Right hindlimb (tissue), 1 donor: ENCODE measurements around the gene GPR151.

Experiments
- DNase-seq: peaks from one replicate; pipeline ENCODE4 v3.0.0-alpha.2; 2018

Gene GPR151

GRCh38 chr5:146519554-146519953 lies 3.6 kb upstream of the GPR151 start:
- no peak for DNase-seq

DNA sequence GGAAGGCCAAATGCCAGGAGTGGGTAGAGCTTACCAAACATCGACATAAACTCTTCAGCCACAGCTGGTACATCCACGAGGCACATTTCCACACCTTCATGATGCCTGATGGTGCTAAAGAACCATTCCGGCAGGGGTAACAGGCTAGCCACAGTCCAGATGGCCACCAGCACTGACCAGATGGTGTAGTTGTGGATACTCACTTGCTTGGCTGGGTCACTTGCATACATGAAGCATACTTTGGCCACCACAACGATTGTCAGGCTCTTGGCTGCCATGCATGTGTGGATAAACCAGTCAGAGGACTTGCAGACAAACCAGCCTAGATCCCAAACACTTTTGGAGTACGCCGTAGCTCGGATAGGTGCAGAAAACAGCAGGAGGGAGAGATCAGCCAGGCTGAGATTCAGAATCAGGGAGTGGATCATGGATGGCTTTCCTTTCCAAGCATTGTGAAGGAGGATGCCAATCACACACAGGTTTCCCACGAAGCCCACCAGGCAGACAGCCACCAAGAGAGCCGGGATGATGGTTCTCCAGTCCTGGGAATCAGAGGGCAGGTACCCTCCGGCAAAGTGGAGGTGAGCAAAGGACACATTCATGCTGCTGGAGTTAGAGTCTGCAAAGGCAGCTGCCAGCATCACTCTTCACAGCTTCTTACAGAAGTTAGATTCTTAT lies 378 bp downstream of the GPR151 start:
- DNase-seq, result no peak

DNA sequence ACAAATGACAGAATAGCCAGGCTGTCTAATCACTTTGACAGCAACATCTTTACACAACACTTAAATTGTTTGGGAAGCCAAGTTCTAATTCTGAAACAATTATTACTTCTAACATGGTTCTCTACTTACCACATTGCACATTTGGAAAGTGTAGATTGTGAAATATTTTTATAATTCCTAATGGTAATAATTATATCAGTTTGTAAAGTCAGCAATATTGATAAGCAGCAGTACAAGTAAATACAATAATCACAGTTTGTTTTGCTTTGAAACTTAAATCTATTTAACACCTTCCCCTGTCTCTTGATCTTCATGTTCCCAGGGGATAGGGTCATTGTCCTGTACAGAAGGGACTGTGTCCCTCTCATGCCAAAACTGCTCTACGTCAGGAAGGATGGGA lies 1.4 kb downstream of the GPR151 start:
- no peak for DNase-seq

DNA sequence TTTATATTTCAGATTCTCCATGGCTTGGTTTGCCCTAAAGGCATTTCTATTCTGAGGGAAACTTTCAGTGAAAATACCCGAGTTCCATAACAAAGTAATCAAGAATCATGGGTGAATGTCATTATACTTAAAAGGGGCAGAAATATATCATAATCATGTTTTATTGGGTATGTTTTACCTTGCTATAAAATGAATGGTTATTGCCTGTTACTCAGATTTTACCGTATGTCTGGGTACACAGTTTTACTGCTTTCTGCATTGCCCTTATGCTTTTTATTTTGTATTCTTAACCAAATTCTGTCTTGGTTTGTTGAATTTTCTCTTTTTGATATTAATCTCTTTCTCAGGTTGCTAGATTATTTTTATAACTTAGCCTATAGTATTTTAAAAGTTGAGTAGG lies 2.5 kb downstream of the GPR151 start:
- no peak for DNase-seq

- no peak for DNase-seq
Measured at GRCh38 chr5:146510559-146511125, 5.3 kb downstream of the GPR151 start.

- no peak for DNase-seq
Measured at GRCh38 chr5:146507428-146507827, 8.6 kb downstream of the GPR151 start.

GRCh38 chr5:146499680-146500079 lies 16.3 kb downstream of the GPR151 start:
- no peak for DNase-seq

DNA sequence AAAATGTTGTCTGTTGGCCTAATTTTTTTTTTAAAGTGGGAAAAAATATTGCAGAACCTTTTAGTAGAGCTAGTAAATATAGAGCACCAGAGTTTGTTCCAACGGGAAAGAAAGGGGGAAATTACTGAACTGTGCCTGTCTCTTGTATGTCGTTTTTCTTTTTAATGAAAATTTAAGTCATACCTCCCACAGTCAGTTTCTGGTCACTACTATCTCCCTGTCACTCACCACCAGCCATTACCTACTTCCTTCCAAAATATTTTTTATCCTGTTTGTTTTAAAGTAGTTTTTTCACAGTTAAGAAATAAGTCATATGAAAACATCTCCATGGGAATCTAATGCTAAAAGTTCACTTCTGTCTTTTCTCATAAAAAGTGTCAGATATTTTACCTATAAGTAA lies 21.3 kb downstream of the GPR151 start:
- DNase-seq, result no peak

DNA sequence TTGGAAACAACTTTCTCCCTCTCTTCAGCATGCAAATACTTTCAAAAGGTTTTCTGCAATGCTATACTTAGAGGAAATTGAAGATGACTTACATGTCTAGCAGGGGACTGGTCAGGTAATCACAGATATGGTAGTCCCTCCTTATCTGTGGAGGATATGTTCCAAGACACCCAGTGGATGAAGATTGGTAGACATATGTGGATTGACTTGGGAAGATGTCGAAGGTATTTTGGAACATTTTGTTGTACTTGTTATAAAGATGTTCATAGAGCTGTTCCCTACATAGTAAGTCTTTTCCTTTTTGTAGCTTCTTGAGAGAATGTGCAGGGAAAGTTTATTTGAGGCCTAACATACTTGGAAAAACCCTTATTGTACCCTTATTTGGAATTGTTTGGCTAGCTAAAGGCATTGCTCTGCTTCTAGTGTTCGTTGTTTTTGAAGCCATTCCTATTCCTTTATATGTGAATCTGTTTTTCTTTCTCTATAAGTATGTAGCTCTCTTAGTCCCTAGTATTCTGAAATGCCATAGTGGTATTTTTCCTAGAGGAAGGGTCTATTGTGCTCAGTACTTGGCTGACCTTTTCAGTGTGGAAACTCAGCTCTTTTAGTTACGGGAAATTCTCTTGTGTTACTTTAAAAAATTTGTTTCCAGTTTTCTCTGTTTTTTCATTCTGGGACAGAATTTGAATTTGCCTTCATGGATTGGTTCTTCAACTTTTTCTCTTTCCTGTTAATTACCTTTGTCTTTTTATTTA lies 25.7 kb downstream of the GPR151 start:
- DNase-seq, result no peak

GRCh38 chr5:146484714-146485391 lies 31.1 kb downstream of the GPR151 start:
- no peak for DNase-seq

DNA sequence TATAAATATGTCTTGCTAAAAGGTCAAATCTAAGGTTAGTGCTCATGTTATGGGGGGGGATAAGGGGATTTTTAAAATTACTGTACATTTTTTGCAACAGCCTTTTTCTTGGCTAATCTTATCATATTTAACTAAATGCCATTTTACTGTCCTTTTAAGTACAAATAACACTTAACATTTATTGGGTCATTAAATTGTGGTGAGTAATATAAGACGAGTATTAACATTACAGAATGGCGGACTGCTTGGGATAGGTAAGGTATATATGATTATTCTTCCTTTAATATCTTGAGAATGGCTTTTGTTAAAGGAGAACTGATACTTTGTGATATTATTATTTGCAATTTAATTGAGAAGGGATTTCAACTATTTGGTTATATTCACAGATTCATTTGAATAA lies 33.2 kb downstream of the GPR151 start:
- DNase-seq, result no peak

DNA sequence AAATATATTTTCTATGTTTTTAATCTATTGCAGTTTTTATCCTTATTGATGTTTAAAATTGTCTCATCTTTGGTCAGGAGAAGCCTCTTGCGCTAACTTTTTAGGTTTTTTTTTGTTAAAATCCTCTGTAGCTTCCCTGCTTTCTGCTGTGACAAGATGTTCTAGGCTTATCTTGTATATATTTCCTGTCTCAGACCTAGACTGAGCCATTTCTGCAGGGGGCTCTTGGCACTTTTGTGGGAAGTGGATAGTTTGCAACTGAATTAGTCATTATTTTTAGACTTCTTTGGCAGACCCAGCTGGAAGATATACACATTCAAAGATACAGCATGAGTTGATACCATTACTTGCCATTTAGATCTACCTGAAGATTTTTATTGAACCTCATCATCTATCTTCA lies 40.1 kb downstream of the GPR151 start:
- DNase-seq, result no peak

DNA sequence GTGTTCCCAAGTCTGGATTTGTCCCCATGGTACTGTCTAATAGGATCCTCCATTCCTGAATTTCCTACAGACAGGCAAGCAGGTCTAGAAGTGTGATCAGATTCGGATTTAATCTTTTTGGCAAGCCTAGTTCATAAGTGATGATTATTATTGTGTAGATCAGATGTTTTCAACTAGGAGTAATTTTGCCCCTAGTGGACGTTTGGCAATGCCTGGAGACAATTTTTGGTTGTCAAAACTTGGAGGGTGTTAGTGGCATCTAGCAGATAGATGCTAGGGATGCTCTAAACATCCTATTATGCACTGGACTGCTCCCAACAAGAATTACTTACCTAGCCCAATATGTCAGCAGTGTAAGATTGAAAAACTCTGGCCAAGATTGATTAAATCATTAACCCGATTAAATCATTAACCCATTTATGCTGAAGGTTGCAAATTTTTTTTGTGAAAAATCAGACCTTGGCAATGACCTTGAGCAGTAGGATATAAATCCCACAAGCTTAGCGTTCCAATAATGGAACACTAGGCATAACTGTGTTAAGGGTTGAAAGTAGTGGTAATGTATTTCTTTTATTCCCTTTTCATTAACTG lies 40.7 kb downstream of the GPR151 start:
- DNase-seq, result no peak

DNA sequence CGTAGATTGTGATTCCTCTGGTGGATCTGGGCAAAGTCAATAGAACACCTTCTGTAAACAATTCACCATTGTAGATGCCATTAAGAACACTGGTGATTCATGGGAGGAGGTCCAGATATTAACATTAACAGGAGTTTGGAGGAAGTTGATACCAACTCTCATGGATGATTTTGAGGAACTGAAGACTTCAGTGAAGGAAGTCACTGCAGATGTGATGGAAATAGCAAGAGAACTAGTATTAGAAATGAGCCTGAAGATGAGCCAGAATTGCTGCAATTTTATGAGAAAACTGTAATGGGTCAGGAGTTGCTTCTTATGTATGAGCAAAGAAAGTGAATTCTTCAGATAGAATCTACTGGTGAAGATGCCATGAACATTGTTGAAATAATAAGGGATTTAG lies 41.9 kb downstream of the GPR151 start:
- no peak for DNase-seq

DNA sequence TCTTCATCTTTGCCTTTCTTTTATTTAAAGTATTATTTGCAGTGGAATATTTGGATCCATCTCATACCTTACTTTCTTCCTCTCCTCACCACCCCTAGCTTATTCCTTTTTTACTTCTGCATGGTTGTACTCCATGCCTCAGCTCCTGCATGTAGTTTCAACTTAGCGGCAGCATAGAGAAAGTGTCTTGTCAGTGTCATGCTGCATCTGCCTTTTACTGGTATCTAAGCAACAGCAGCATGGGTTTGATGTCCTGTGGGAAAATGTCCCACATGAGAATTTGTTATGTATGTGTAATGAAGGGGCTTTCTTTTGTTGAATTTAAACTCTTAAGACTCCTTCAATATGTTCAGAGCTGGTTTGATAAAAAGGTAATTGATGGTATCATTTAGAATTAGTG lies 48.2 kb downstream of the GPR151 start:
- DNase-seq, result no peak

GRCh38 chr5:146466521-146467349 lies 49.3 kb downstream of the GPR151 start:
- DNase-seq, result no peak

GRCh38 chr5:146463446-146463845 lies 52.5 kb downstream of the GPR151 start:
- no peak for DNase-seq
